C4-2B (cell line): ENCODE results near the gene HARS1.
"Not testable (repeated sequence)": the region's sequence is repeated elsewhere in the genome, so short reads cannot be mapped to it uniquely, and the experiment has no call there.

Experiments
- H3K27ac ChIP-seq: fragments of 450-650 bp; 2 replicates; pipeline ENCODE4 v1.5.1; 2017
- ZFX ChIP-seq: fragments of 450-650 bp; IDR thresholded peaks from 2 replicates; pipeline ENCODE4 v1.6.1; 2017
- TF ChIP-seq, protein P1 (sequence below): fragments of 450-650 bp; conservative IDR thresholded peaks from 2 replicates; pipeline ENCODE4 v1.5.1; 2017; ENCODE audit warnings: mild to moderate bottlenecking

HARS1 gene, protein sequence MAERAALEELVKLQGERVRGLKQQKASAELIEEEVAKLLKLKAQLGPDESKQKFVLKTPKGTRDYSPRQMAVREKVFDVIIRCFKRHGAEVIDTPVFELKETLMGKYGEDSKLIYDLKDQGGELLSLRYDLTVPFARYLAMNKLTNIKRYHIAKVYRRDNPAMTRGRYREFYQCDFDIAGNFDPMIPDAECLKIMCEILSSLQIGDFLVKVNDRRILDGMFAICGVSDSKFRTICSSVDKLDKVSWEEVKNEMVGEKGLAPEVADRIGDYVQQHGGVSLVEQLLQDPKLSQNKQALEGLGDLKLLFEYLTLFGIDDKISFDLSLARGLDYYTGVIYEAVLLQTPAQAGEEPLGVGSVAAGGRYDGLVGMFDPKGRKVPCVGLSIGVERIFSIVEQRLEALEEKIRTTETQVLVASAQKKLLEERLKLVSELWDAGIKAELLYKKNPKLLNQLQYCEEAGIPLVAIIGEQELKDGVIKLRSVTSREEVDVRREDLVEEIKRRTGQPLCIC

DNA sequence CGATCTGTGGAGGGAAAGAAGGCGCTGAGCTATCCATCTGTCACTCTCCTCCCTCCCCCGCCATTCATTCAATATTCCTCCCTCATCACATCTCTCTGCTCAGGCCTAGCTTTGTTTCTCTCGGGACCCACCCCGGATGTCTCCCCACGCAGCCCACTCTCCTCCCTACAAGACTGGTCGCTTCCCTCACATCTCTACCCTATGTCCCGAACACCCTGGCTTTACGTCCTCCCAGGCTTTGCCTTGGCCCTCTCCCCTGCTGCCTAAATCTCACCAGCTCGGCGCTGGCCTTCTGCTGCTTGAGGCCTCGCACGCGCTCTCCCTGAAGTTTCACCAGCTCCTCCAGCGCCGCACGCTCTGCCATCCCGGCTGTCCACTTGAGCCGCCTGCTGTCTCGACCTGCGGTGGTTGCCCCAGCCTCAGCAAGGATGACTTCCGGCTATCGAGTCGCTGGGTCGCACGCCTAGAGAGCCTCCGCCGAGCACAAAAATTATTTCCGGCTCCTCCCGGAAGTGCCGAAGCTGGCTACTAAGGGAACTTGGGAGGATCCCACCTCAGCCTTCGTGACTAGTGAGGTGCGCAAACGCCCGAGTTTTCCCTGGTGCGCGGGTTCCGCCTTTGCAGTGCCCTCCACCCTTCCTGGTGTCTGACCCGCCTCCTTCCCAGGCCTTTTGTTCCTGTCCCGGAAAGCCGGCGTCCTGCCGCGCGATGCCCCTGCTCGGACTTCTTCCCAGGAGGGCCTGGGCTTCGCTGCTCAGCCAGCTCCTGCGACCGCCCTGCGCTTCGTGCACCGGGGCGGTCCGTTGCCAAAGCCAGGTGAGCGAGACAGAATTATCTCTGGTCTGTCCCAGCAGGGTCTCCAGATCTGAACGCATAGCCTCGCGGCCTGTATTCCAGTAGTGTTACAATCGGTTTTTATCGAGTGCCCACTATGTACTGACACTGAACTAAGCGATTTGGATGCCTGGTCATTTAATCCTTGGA is at the start of gene HARS1, which contains the start of gene HARS2:
HARS1 (minus strand) TSS at position 430 of the 984 bp plus-strand sequence; CDS start at position 364, 66 bp downstream.
HARS2 (plus strand) TSS at position 515 of the 984 bp plus-strand sequence; CDS start at position 709, 194 bp downstream.
- TF ChIP-seq, protein P1, sequence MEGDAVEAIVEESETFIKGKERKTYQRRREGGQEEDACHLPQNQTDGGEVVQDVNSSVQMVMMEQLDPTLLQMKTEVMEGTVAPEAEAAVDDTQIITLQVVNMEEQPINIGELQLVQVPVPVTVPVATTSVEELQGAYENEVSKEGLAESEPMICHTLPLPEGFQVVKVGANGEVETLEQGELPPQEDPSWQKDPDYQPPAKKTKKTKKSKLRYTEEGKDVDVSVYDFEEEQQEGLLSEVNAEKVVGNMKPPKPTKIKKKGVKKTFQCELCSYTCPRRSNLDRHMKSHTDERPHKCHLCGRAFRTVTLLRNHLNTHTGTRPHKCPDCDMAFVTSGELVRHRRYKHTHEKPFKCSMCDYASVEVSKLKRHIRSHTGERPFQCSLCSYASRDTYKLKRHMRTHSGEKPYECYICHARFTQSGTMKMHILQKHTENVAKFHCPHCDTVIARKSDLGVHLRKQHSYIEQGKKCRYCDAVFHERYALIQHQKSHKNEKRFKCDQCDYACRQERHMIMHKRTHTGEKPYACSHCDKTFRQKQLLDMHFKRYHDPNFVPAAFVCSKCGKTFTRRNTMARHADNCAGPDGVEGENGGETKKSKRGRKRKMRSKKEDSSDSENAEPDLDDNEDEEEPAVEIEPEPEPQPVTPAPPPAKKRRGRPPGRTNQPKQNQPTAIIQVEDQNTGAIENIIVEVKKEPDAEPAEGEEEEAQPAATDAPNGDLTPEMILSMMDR: no peak
- peak; percentile 77 for TF ChIP-seq ZFX
- peak within 1 kb of the TSS; percentile 85 for H3K27ac ChIP-seq

DNA sequence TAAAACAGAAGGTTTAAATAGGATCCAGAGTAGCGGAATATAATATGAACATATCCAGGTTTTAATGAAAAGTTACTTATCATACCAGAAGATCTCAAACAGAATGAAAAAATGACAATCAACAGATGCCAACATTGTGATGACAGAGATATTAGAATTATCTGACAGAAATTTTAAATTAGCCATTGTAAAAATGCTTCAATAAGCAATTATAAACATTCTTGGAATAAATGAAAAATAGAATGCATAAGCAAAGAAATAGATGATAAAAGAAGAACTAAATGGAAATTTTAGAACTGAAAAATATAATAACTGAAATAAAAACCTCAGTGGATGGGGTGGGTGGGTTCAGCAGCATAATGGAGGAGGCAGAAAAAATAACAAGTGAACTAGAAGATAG is 46.3 kb upstream of the HARS1 start:
- no peak overlapping the region for H3K27ac ChIP-seq
- TF ChIP-seq, protein P1: no peak
- TF ChIP-seq ZFX: no peak

DNA sequence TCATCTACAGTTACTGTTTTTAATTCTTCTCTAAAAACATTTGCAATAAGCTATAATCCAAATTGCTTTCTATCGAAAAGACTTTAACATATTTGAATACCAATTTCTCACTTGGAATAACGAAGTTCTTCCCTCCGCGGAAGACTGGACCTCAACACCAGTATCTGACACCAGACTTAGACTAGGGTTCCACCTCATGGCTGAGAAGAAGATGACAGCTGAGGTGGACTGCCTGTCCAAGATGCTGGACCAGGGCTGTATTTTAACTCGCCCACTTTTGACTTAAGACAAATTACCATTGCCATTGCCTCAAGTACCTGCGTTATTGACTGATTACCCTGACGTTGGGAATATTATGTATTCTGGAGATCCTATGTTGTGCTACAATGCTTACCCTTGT is 43.2 kb upstream of the HARS1 start:
- no peak for TF ChIP-seq ZFX
- TF ChIP-seq, protein P1: peak; percentile 48
- H3K27ac ChIP-seq: no peak overlapping the region

DNA sequence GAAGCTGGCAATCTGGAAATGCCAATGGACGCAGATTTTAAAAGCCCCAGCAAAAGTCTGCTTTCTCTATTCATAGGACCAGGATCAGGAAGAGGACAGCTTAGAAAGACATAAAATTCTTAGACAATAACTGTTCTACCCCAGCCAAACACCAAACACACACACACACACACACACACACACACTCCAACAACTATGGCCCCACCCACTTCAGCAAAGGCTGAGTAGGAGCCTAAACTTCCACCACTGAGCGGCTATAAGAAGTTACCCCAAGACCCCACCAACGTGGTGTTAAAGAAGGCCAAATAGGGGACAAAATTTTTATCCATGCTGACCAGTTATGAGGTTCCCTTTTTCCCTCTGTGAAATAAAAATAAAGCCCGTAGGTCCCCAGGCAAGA is 41.9 kb upstream of the HARS1 start:
- H3K27ac ChIP-seq: no peak overlapping the region
- TF ChIP-seq ZFX: no peak
- TF ChIP-seq, protein P1: no peak

DNA sequence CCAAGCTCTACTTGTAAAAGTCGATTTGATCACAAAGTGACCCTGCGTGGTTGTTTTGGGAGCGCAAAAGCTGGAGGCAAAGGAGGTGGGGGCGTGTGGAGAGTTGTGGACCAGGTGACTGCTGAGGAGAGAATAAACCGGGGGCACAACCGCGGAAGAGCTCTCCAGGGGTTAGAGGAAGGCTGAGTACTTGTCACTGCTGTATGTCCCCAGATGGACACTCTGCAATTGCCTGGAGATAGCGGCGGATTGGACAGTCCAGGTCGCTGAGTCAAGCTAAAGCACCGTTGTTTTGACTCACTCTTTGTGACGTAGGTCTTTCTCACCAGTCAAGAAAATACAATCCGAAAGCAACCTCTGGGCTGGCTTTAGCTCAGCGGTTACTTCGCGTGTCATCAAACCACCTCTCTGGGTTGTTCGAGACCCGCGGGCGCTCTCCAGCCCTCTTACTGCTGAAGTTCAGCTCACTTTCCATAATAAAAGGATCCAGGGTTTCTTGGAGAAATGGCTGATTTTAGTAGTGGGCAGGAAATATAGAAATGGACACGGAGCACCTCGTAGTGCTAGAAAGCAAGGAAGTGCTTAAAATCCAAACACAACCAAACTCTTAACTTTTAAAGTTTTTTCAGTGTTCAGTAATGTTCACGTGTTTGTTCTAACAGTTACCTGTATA is 34.8 kb upstream of the HARS1 start:
- no peak overlapping the region for H3K27ac ChIP-seq
- TF ChIP-seq ZFX: no peak
- TF ChIP-seq, protein P1: no peak

DNA sequence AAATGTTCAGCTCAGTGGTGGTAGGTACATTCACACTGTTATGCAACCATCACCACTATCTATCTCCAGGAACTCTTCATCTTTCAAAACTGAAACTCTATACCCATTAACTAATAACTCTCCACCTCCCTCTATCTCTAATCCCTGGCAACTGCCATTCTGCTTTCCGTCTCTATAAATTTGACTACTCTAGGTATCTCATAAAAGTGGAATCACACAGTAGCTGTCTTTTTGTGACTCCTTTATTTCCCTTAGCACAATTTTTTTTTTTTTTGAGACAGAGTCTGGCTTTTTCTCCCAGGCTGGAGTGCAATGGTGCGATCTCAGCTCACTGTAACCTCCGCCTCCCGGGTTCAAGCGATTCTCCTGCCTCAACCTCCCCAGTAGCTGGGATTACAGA is 30.2 kb upstream of the HARS1 start:
- not testable (repeated sequence) for H3K27ac ChIP-seq

DNA sequence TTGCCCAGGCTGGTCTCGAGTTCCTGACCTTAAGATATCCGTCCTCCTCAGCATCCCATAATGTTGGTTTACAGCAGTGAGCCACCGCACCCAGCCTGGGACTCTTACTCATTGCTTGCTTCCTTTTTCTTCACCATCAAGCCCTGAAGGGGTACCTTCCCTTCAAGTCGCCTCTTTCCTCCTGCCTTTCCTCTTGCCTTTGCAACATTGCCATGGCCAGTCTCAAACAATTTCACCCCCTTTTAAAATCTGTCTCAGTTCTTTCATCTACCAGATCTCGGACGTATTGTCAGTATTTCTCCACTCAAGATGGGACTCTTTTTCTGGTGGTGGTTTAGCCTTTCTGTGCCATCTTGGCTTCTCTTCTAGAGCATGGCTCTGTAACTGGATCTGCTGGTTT is 29.6 kb upstream of the HARS1 start:
- H3K27ac ChIP-seq: not testable (repeated sequence)
